ENCODE measurements around the gene COLGALT1. TPM values are rescaled to one million over a fixed set of nuclear protein-coding genes. Genes with fewer than 3 reads are reported as not detected.
"Not testable (repeated sequence)": the region's sequence is repeated elsewhere in the genome, so short reads cannot be mapped to it uniquely, and the experiment has no call there.

Gene COLGALT1
- total RNA-seq, 1 donor from 2014 or later, result 31.5 TPM

GRCh38 chr19:17556995-17557394 is 1.5 kb downstream of the COLGALT1 start:
- DNase-seq (ENCODE audit: low spot score) (no peak), ATAC-seq (no peak)

- ATAC-seq (no peak), DNase-seq (ENCODE audit: low spot score) (no peak)
Observed at GRCh38 chr19:17557466-17557865, 2.0 kb downstream of the COLGALT1 start.

GRCh38 chr19:17560205-17560595 is 4.8 kb downstream of the COLGALT1 start:
- no peak for DNase-seq (ENCODE audit: low spot score)
- ATAC-seq, result no peak

- DNase-seq (ENCODE audit: low spot score), result no peak
- no peak for ATAC-seq
Observed at GRCh38 chr19:17562097-17562496, 6.6 kb downstream of the COLGALT1 start.

GRCh38 chr19:17562561-17562960 is 7.1 kb downstream of the COLGALT1 start:
- DNase-seq (ENCODE audit: low spot score), result no peak

GRCh38 chr19:17564781-17565180 is 9.3 kb downstream of the COLGALT1 start:
- no peak for DNase-seq (ENCODE audit: low spot score)
- ATAC-seq, result no peak

More at GRCh38 chr19:17562561-17562960, 7.1 kb downstream of the COLGALT1 start:
- no peak for ATAC-seq

- ATAC-seq, result no peak
- no peak for DNase-seq (ENCODE audit: low spot score)
Observed at GRCh38 chr19:17565611-17566010, 10.2 kb downstream of the COLGALT1 start.

GRCh38 chr19:17567940-17568339 is 12.5 kb downstream of the COLGALT1 start:
- DNase-seq (ENCODE audit: low spot score) (no peak), ATAC-seq (no peak)

- DNase-seq (ENCODE audit: low spot score); ATAC-seq: not testable (repeated sequence)
Observed at GRCh38 chr19:17570291-17570690, 14.8 kb downstream of the COLGALT1 start.

GRCh38 chr19:17570791-17571190 is 15.3 kb downstream of the COLGALT1 start:
- DNase-seq (ENCODE audit: low spot score) (no peak), ATAC-seq (no peak)

- DNase-seq (ENCODE audit: low spot score) (no peak), ATAC-seq (no peak)
Observed at GRCh38 chr19:17572638-17573037, 17.2 kb downstream of the COLGALT1 start.

GRCh38 chr19:17575871-17576757 is 20.7 kb downstream of the COLGALT1 start:
- ATAC-seq (no peak), DNase-seq (ENCODE audit: low spot score) (no peak)

- DNase-seq (ENCODE audit: low spot score) (no peak), ATAC-seq (no peak)
Observed at GRCh38 chr19:17576758-17577456, 21.5 kb downstream of the COLGALT1 start.

GRCh38 chr19:17577457-17578097 is 22.1 kb downstream of the COLGALT1 start:
- no peak for DNase-seq (ENCODE audit: low spot score)
- no peak for ATAC-seq

- peak; percentile 71 for ATAC-seq
- no peak for DNase-seq (ENCODE audit: low spot score)
Observed at GRCh38 chr19:17579661-17580244, 24.3 kb downstream of the COLGALT1 start.

- no peak for ATAC-seq
- DNase-seq (ENCODE audit: low spot score), result no peak
Observed at GRCh38 chr19:17580470-17581144, 25.2 kb downstream of the COLGALT1 start.

GRCh38 chr19:17581211-17581874 is 25.9 kb downstream of the COLGALT1 start:
- DNase-seq (ENCODE audit: low spot score) (no peak), ATAC-seq (no peak)

- ATAC-seq (no peak), DNase-seq (ENCODE audit: low spot score) (no peak)
Observed at GRCh38 chr19:17582613-17583012, 27.2 kb downstream of the COLGALT1 start.

GRCh38 chr19:17584132-17584531 is 28.7 kb downstream of the COLGALT1 start:
- no peak for DNase-seq (ENCODE audit: low spot score)
- no peak for ATAC-seq

GRCh38 chr19:17585395-17585794 is 29.9 kb downstream of the COLGALT1 start:
- ATAC-seq; DNase-seq (ENCODE audit: low spot score): not testable (repeated sequence)
